Measurements from ENCODE around the gene SLC6A16. TPM values are rescaled to one million over a fixed set of nuclear protein-coding genes. Genes with fewer than 3 reads are reported as not detected.
"Not testable (repeated sequence)": the region's sequence is repeated elsewhere in the genome, so short reads cannot be mapped to it uniquely, and the experiment has no call there.

The SLC6A16 gene
- total and polyA plus RNA-seq, 10 donors: 2.1 to 6.9 (median 3.9) TPM

DNA sequence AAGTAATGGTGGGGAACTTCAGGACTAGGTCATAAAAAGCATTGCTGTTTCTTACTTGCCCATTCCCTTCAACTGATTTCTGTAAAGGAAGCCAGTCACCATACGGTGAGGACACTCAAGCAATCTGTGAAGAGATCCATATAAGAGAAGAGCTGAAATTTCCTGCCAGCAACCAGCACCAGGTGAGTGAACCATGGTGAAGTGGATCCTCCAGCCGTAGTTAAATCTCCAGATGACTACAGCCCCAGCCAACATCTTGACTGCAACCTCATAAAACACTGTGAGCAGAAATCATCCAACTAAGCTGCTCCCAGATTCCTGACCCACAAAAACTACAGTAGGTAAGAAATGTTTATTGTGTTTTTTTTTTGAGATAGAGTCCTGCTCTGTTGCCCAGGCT, 3.8 kb upstream of the SLC6A16 start:
- intact Hi-C loops (cut with DNase I; ENCODE audit: low total_unique reads): no loop called here
- peak overlapping the region in 7 of 8 donors; percentile 46 to 95 (median 87) for H3K27ac ChIP-seq
- peaks cover 6 to 95% (median 78%) of the 10 kb centered on the region in 6 donors for H3K4me1 ChIP-seq
- H3K9me3 ChIP-seq: no peaks in the 10 kb centered on the region
- H3K27me3 ChIP-seq (replicated peaks in 1 of 7): no peaks in the 10 kb centered on the region
- peak overlapping the region in 1 of 8 donors; percentile 4 for H3K4me3 ChIP-seq
- WGBS, 5 donors: 64 to 91% (median 80%) methylated on average over 2 of the region's 2 CpGs
- peaks cover 0 to 19% (median 0%) of the 10 kb centered on the region in 6 donors for H3K36me3 ChIP-seq
- TF ChIP-seq POLR2AphosphoS5 (IDR thresholded peaks at IDR 0.05): no peak
- no peak for TF ChIP-seq POLR2A (IDR thresholded peaks at IDR 0.05)
- TF ChIP-seq, protein P1, sequence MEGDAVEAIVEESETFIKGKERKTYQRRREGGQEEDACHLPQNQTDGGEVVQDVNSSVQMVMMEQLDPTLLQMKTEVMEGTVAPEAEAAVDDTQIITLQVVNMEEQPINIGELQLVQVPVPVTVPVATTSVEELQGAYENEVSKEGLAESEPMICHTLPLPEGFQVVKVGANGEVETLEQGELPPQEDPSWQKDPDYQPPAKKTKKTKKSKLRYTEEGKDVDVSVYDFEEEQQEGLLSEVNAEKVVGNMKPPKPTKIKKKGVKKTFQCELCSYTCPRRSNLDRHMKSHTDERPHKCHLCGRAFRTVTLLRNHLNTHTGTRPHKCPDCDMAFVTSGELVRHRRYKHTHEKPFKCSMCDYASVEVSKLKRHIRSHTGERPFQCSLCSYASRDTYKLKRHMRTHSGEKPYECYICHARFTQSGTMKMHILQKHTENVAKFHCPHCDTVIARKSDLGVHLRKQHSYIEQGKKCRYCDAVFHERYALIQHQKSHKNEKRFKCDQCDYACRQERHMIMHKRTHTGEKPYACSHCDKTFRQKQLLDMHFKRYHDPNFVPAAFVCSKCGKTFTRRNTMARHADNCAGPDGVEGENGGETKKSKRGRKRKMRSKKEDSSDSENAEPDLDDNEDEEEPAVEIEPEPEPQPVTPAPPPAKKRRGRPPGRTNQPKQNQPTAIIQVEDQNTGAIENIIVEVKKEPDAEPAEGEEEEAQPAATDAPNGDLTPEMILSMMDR (IDR thresholded peaks at IDR 0.05 in 8 of 11, conservative IDR thresholded peaks at IDR 0.05 in 3 of 11): no peak
- DNase-seq: no peak

DNA sequence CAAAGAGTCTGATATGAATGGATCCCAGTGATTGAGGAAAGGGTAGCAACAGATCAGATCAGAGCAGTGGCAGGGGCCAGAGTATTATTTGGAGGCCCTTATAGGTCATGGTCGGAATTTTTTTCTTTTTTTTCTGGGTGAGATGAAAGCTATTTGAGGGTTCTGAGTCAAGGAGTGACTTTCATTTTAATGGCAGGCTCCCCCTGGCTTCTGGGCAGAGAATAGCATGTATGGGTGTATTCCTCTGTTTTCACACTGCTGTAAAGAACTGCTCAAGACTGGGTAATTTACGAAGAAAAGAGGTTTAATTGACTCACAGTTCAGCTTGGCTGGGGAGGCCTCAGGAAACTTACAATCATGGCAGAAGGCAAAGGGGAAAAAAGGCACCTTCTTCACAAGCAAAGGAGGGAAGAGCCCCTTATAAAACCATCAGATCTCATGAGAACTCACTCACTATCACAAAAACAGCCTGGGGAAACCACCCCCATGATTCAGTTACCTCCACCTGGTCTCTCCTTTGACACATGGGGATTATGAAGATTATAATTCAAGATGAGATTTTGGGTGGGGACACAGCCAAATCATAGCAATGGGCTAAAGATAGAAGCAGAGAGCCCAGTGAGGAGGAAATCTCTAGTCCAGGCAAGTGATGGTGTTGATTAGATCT, 3.0 kb upstream of the SLC6A16 start:
- H3K36me3 ChIP-seq: peaks cover 0 to 19% (median 0%) of the 10 kb centered on the region in 6 donors
- H3K4me3 ChIP-seq: no peak overlapping the region
- 33 to 42% (median 39%) methylated on average over 2 of the region's 2 CpGs for WGBS, 5 donors
- no peak for DNase-seq
- H3K4me1 ChIP-seq: peaks cover 6 to 87% (median 71%) of the 10 kb centered on the region in 6 donors
- intact Hi-C loops (cut with DNase I; ENCODE audit: low total_unique reads): no loop called here
- peaks cover 0 to 5% (median under 1%) of the 10 kb centered on the region in 8 donors for H3K9me3 ChIP-seq
- TF ChIP-seq, protein P1 (IDR thresholded peaks at IDR 0.05 in 8 of 11, conservative IDR thresholded peaks at IDR 0.05 in 3 of 11): peak; percentile 31 to 80 (median 69)
- no peak for TF ChIP-seq POLR2AphosphoS5 (IDR thresholded peaks at IDR 0.05)
- no peaks in the 10 kb centered on the region for H3K27me3 ChIP-seq (replicated peaks in 1 of 7)
- peak overlapping the region in 7 of 8 donors; percentile 46 to 95 (median 87) for H3K27ac ChIP-seq

DNA sequence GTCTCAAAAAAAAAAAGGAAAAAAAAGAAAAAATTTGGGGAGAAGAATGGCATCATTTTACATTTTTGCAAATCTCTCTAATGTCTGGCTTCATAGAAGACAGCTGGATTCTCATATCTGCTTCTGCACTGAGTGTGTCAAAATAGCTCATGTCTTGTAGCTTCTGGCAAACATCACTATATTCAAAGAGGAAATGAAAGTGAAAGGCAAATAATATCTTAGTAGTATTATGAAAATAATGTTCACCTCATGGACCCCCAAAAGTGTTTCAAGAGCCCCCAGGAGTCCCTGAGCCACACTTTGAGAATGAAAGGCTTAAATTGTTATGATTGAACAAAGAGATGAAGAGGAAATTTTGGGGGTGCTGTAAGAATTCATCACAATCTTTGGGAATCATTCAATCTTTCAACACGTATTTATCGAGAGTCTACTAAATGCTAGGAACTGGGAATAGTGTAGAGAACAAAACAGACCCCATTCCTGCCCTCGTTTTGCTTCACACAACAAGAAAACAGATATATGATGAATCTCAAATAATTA, 1.2 kb upstream of the SLC6A16 start:
- WGBS, 5 donors: 72 to 90% (median 82%) methylated on average over 3 of the region's 3 CpGs
- H3K27me3 ChIP-seq (replicated peaks in 1 of 7): no peaks in the 10 kb centered on the region
- TF ChIP-seq POLR2A (IDR thresholded peaks at IDR 0.05): no peak
- TF ChIP-seq POLR2AphosphoS5 (IDR thresholded peaks at IDR 0.05): no peak
- TF ChIP-seq, protein P1 (IDR thresholded peaks at IDR 0.05 in 8 of 11, conservative IDR thresholded peaks at IDR 0.05 in 3 of 11): no peak
- intact Hi-C loops (cut with DNase I; ENCODE audit: low total_unique reads): no loop called here
- no peak for DNase-seq
- no peak overlapping the region for H3K4me3 ChIP-seq
- H3K27ac ChIP-seq: peak overlapping the region; percentile 35 to 95 (median 78)
- peaks cover 0 to 70% (median 53%) of the 10 kb centered on the region in 6 donors for H3K4me1 ChIP-seq
- H3K36me3 ChIP-seq: peaks cover 0 to 29% (median 2%) of the 10 kb centered on the region in 6 donors
- peaks cover 0 to 20% (median 13%) of the 10 kb centered on the region in 8 donors for H3K9me3 ChIP-seq

DNA sequence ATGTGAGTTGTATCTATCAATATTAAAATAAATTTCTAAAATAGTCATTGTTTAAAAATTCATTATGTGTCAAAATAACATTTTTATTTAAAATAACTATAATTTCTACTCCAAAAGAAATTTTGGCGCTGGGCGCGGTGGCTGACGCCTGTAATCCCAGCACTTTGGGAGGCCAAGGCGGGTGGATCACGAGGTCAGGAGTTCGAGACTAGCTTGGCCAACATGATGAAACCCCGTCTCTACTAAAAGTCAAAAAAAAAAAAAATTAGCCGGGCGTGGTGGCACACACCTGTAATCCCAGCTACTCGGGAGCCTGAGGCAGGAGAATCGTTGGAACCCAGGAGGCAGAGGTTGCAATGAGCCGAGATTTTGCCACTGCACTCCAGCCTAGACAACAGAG, 765 bp upstream of the SLC6A16 start:
- H3K27me3 ChIP-seq (replicated peaks in 1 of 7); DNase-seq; intact Hi-C loops (cut with DNase I; ENCODE audit: low total_unique reads); H3K4me3 ChIP-seq: not testable (repeated sequence)
- H3K9me3 ChIP-seq: peaks cover 0 to 24% (median 18%) of the 10 kb centered on the region in 8 donors
- peaks cover 0 to 25% (median 3%) of the 10 kb centered on the region in 6 donors for H3K36me3 ChIP-seq
- WGBS, 5 donors: 77 to 90% (median 85%) methylated on average over 13 of the region's 13 CpGs
- peak overlapping the region in 7 of 8 donors; percentile 52 to 95 (median 87) for H3K27ac ChIP-seq
- peaks cover 0 to 65% (median 49%) of the 10 kb centered on the region in 6 donors for H3K4me1 ChIP-seq

Measured in spleen (tissue), 11 donors.